H1 (cell line): ENCODE measurements around the gene OR5K2. TPM values are rescaled to one million over a fixed set of nuclear protein-coding genes. Genes with fewer than 3 reads are reported as not detected.

Experiments used
- CTCF ChIA-PET: fragments of 300-600 bp; sonication (Branson Sonifier 250); formaldehyde crosslinking; loops from one replicate; lab custom pipeline; 2021; ENCODE audit not compliant: partially characterized antibody; lab: Charles Lee
- POLR2A ChIA-PET: fragments of 300-600 bp; sonication (Branson Sonifier 250); formaldehyde crosslinking; loops from one replicate; lab custom pipeline; 2021; ENCODE audit warnings: inconsistent platforms; ENCODE audit not compliant: partially characterized antibody; lab: Charles Lee
- DNase-seq, 2 experiments: peaks; one replicate each; pipeline versions ENCODE4 v3.0.0 to v3.0.0-alpha.2; 2010 to 2022; ENCODE audit warnings: low spot score in 2 of 2, low read depth in 1 of 2, mixed read lengths in 1 of 2
- FAIRE-seq: peaks from 2 replicates; lab custom pipeline; 2011; peaks lifted over from hg19 to GRCh38; lab: Jason Lieb, UNC
- H2AFZ ChIP-seq: 2 replicates; pipeline ENCODE4 v1.8.1; 2012; ENCODE audit warnings: low read length, inconsistent platforms
- H2AK5ac ChIP-seq: 2 replicates; pipeline ENCODE4 v1.6.1; 2013; ENCODE audit warnings: low read depth, low read length
- H2BK120ac ChIP-seq: replicated peaks from 2 replicates; pipeline ENCODE3; 2013; ENCODE audit warnings: low read depth, low read length, inconsistent platforms
- H2BK12ac ChIP-seq: 2 replicates; pipeline ENCODE4 v1.6.1; 2013; ENCODE audit warnings: low read depth, low read length
- H2BK15ac ChIP-seq: 2 replicates; pipeline ENCODE4 v1.6.1; 2013; ENCODE audit warnings: low read length
- H2BK20ac ChIP-seq: 2 replicates; pipeline ENCODE4 v1.6.1; 2013; ENCODE audit warnings: low read length
- H2BK5ac ChIP-seq: 2 replicates; pipeline ENCODE4 v1.6.1; 2013; ENCODE audit warnings: low read depth, low read length
- H3K14ac ChIP-seq: 2 replicates; pipeline ENCODE4 v1.6.1; 2013; ENCODE audit warnings: inconsistent platforms; ENCODE audit not compliant: insufficient read length
- H3K18ac ChIP-seq: 2 replicates; pipeline ENCODE4 v1.6.1; 2013; ENCODE audit warnings: low read length; ENCODE audit errors: extremely low read depth
- H3K23ac ChIP-seq: 2 replicates; pipeline ENCODE4 v1.6.1; 2013; ENCODE audit warnings: inconsistent platforms; ENCODE audit not compliant: insufficient read length
- H3K23me2 ChIP-seq: 2 replicates; pipeline ENCODE4 v1.6.1; 2013; ENCODE audit warnings: low read depth, low read length
- H3K27ac ChIP-seq: 2 replicates; pipeline ENCODE4 v1.6.1; 2011; ENCODE audit warnings: low read depth, low read length, inconsistent platforms
- H3K27me3 ChIP-seq, 4 experiments: replicated peaks in 1 of 4; 1 replicate in 1 of 4; 2 replicates in 3 of 4; pipeline versions ENCODE4 v1.6.1 to v1.8.1; 2011 to 2013; ENCODE audit warnings: low read length in 3 of 4, mild to moderate bottlenecking in 3 of 4, inconsistent platforms in 2 of 4, mixed read lengths in 2 of 4, moderate library complexity in 1 of 4; ENCODE audit not compliant: control insufficient read depth in 3 of 4, insufficient read depth in 3 of 4; ENCODE audit errors: extremely low read depth in 1 of 4
- H3K36me3 ChIP-seq, 4 experiments: 2 replicates each; pipeline versions ENCODE4 v1.6.1 to v1.8.1; 2011 to 2013; ENCODE audit warnings: mild to moderate bottlenecking in 4 of 4, low read length in 3 of 4, moderate library complexity in 2 of 4, control low read depth in 1 of 4, inconsistent platforms in 1 of 4; ENCODE audit not compliant: insufficient read depth in 4 of 4, control insufficient read depth in 2 of 4
- H3K4ac ChIP-seq: replicated peaks from 2 replicates; pipeline ENCODE3; 2013; ENCODE audit warnings: low read length, low read depth, mixed read lengths, inconsistent platforms; ENCODE audit not compliant: insufficient read length
- H3K4me1 ChIP-seq, 4 experiments: replicated peaks in 1 of 4; 1 replicate in 1 of 4; 2 replicates in 3 of 4; pipeline versions ENCODE4 v1.6.1 to v1.8.1; 2011 to 2013; ENCODE audit warnings: low read length in 3 of 4, inconsistent platforms in 2 of 4, mixed read lengths in 1 of 4; ENCODE audit not compliant: insufficient read depth in 4 of 4, control insufficient read depth in 3 of 4
- H3K4me2 ChIP-seq, 2 experiments: 2 replicates each; pipeline versions ENCODE4 v1.6.1 to v1.8.1; 2011 to 2013; ENCODE audit warnings: low read depth in 2 of 2, low read length in 2 of 2, control low read depth in 1 of 2, inconsistent platforms in 1 of 2, mild to moderate bottlenecking in 1 of 2; ENCODE audit not compliant: insufficient read depth in 1 of 2
- H3K4me3 ChIP-seq, 4 experiments: fragments of 200-600, 300-600 bp in 1 of 4; sonication (generic), shearing (Covaris generic), sonication (Bioruptor Twin) in 1 of 4; 2 replicates each; pipeline versions ENCODE4 v1.5.1 to v1.8.1; 2011 to 2016; ENCODE audit warnings: low read length in 4 of 4, low read depth in 3 of 4, control low read depth in 2 of 4, inconsistent platforms in 2 of 4, mild to moderate bottlenecking in 2 of 4, mixed read lengths in 1 of 4, moderate library complexity in 1 of 4; ENCODE audit not compliant: insufficient read depth in 2 of 4; ENCODE audit errors: extremely low read depth in 1 of 4
- H3K56ac ChIP-seq: replicated peaks from 2 replicates; pipeline ENCODE3; 2013; ENCODE audit warnings: low read depth, mild to moderate bottlenecking, mixed read lengths, low read length, inconsistent platforms; ENCODE audit not compliant: insufficient read length
- H3K79me1 ChIP-seq: 2 replicates; pipeline ENCODE4 v1.6.1; 2013; ENCODE audit warnings: low read depth, low read length, control low read depth
- H3K79me2 ChIP-seq, 2 experiments: 2 replicates each; pipeline versions ENCODE4 v1.6.1 to v1.8.1; 2012 to 2013; ENCODE audit warnings: low read length in 2 of 2, mild to moderate bottlenecking in 2 of 2, inconsistent platforms in 1 of 2; ENCODE audit not compliant: insufficient read depth in 2 of 2, control insufficient read depth in 1 of 2
- H3K9ac ChIP-seq, 4 experiments: replicated peaks in 1 of 4; 1 replicate in 1 of 4; 2 replicates in 3 of 4; pipeline versions ENCODE4 v1.6.1 to v1.8.1; 2011 to 2013; ENCODE audit warnings: low read depth in 3 of 4, low read length in 3 of 4, control low read depth in 2 of 4, mild to moderate bottlenecking in 2 of 4, moderate library complexity in 2 of 4, inconsistent platforms in 1 of 4; ENCODE audit errors: extremely low read depth in 1 of 4
- H3K9me3 ChIP-seq, 2 experiments: 2 replicates each; pipeline versions ENCODE4 v1.6.1 to v1.8.1; 2012 to 2013; ENCODE audit warnings: mild to moderate bottlenecking in 2 of 2, moderate library complexity in 2 of 2, control low read depth in 1 of 2, inconsistent platforms in 1 of 2, low read depth in 1 of 2, low read length in 1 of 2, mixed read lengths in 1 of 2; ENCODE audit not compliant: insufficient read depth in 2 of 2
- H4K20me1 ChIP-seq, 2 experiments: replicated peaks in 1 of 2; 2 replicates each; pipeline versions ENCODE3 to v1.8.1; 2011 to 2013; ENCODE audit warnings: inconsistent platforms in 2 of 2, low read length in 2 of 2, mild to moderate bottlenecking in 1 of 2; ENCODE audit not compliant: insufficient read depth in 2 of 2, control insufficient read depth in 1 of 2
- H4K5ac ChIP-seq: 2 replicates; pipeline ENCODE4 v1.6.1; 2013; ENCODE audit warnings: low read length, low read depth, mixed read lengths, inconsistent platforms; ENCODE audit not compliant: insufficient read length
- H4K8ac ChIP-seq: 2 replicates; pipeline ENCODE4 v1.8.0; 2013; ENCODE audit warnings: mild to moderate bottlenecking, moderate library complexity, low read length, inconsistent platforms; ENCODE audit not compliant: insufficient read depth; ENCODE audit errors: extremely low read depth
- H4K91ac ChIP-seq: replicated peaks from 2 replicates; pipeline ENCODE3; 2013; ENCODE audit warnings: low read length, mixed read lengths, inconsistent platforms; ENCODE audit not compliant: insufficient read length
- EZH2 ChIP-seq: fragments of 200-600 bp; sonication (generic); IDR thresholded peaks from 2 replicates; pipeline ENCODE4 v1.7.1; 2012; ENCODE audit warnings: low read depth, mild to moderate bottlenecking, moderate library complexity, low read length, inconsistent platforms; ENCODE audit not compliant: severe bottlenecking
- RFX5 ChIP-seq: IDR thresholded peaks from 2 replicates; pipeline ENCODE4 v1.6.1; 2011; ENCODE audit warnings: low read depth, low read length, improper control_type of control experiment, borderline replicate concordance
- SIX5 ChIP-seq: IDR thresholded peaks from 2 replicates; pipeline ENCODE4 v1.6.1; 2011; ENCODE audit warnings: mild to moderate bottlenecking, low read depth, low read length
- WGBS, 2 experiments: shearing (Covaris generic) in 1 of 2; methylation state at CpG; one replicate each; pipeline versions ENCODE4 v1.1.6 to v1.1.7; 2013 to 2015; ENCODE audit warnings: low lambda C conversion rate in 2 of 2, mixed read lengths in 2 of 2, inconsistent platforms in 1 of 2, low coverage in 1 of 2, missing lambda C conversion rate in 1 of 2; ENCODE audit not compliant: insufficient replicate concordance in 2 of 2, insufficient coverage in 1 of 2, insufficient read length in 1 of 2; ENCODE audit errors: extremely low coverage in 1 of 2, missing lambda C conversion rate in 1 of 2; 5-methylcytosine and 5-hydroxymethylcytosine counted together
- polyA plus RNA-seq, 7 experiments: library from polyadenylated mRNA; depleted of rRNA in 3 of 7; stranded (reverse) in 5 of 7; unstranded in 2 of 7; fragments of >200 nt in 5 of 7; fragments of 200-250 nt in 2 of 7; gene quantifications; 1 replicate in 5 of 7; 2 replicates in 1 of 7; 4 replicates in 1 of 7; pipeline versions ENCODE4 v1.2.1 to v1.2.3, GENCODE V29; 2011 to 2013; ENCODE audit warnings: missing spikeins in 2 of 7, mixed read lengths in 2 of 7
- total RNA-seq: library from RNA; stranded (reverse); fragmentation: NEBNext Ultra II Directional; extraction: Animal tissue kit (Norgen Biotek cat#: 25700); gene quantifications from 2 replicates; pipeline ENCODE4 v1.2.1, GENCODE V29; 2021

OR5K2 gene
- total and polyA plus RNA-seq, 2 of the 8 experiments (the other 6 are each of a cell fraction or from before 2014, with no cell fraction given), result not detected

GRCh38 chr3:98504539-98504938 lies 7.1 kb downstream of the OR5K2 start:
- Histone ChIP-seq H2BK12ac (no peak overlapping the region), H3K36me3 (no peaks in the 10 kb centered on the region), H2AK5ac (no peak overlapping the region), H2AFZ (no peak overlapping the region), H3K23me2 (no peaks in the 10 kb centered on the region), H2BK120ac (no peak overlapping the region), H3K27me3 (no peaks in the 10 kb centered on the region), H3K27ac (no peak overlapping the region), H3K18ac (no peak overlapping the region), H3K79me2 (no peaks in the 10 kb centered on the region), H3K14ac (no peak overlapping the region), H4K5ac (no peak overlapping the region), H2BK5ac (no peak overlapping the region), H2BK15ac (no peak overlapping the region), H3K4ac (no peak overlapping the region), H3K23ac (no peak overlapping the region), H3K9me3 (no peaks in the 10 kb centered on the region), H3K79me1 (no peaks in the 10 kb centered on the region), H3K9ac (no peak overlapping the region), H3K56ac (no peak overlapping the region), H3K4me2 (no peak overlapping the region), H4K91ac (no peak overlapping the region), H3K4me3 (no peak overlapping the region), H4K8ac (no peak overlapping the region), H3K4me1 (no peaks in the 10 kb centered on the region), H4K20me1 (no peaks in the 10 kb centered on the region), H2BK20ac (no peak overlapping the region)
- DNase-seq (no peak), FAIRE-seq (no peak)
- no peak for TF ChIP-seq EZH2
- no peak for TF ChIP-seq SIX5
- TF ChIP-seq RFX5, result no peak
- POLR2A ChIA-PET, result no interaction called here
- CTCF ChIA-PET, result no interaction called here
- 96% methylated on average over 4 of the region's 4 CpGs; no CpG with 5 or more reads in 1 of the 2 experiments for WGBS, 2 experiments
